Heart left ventricle (tissue), 13 donors: ENCODE measurements around the gene MRPL49.

ENCODE experiments used
- CTCF ChIP-seq, 12 donors: fragments of 200-600 bp; sonication (generic) in 4 of 12; IDR thresholded peaks; one replicate each; pipeline versions ENCODE4 v1.5.0 to v1.8.0; 2018 to 2022; ENCODE audit warnings: antibody characterized with exemption in 12 of 12, mild to moderate bottlenecking in 5 of 12
- POLR2A ChIP-seq, 2 donors: fragments of 450-650 bp; IDR thresholded peaks; one replicate each; pipeline ENCODE4 v1.6.1; 2017; ENCODE audit warnings: antibody characterized with exemption in 2 of 2, mild to moderate bottlenecking in 2 of 2, moderate library complexity in 2 of 2
- donor health status: ischemic (EF 13 %, LVEDD 7.1; RV severe dilation, severe dysfunction).
- donor health status: DM: no; HTN: yes; CAD: no.
- donor health status: DM: no; HTN: no; CAD: no.
- donor health status: ischemic (EF 25% LVEDD 6.9; RV normal size, moderate dysfunction).
- donor health status: ischemic (EF 25% LVEDD 5.7; RV mildly dilated, moderate dysfunction).
- donor health status: ischemic (EF 35%, LVEDD 5.7; RV mildly dilated, moderate dysfunction).
- donor health status: nonischemic (EF 11% LVEDD 7.7; RV severe dilation, severe dysfunction).
- donor health status: DM: yes; HTN: yes; CAD: no.
- donor health status: PGD.
- donor health status: ischemic (EF 29% LVEDD 5.4; RV normal size, mild dysfunction).
- donor health status: nonischemic (EF 23%, LVEDD 6.1; RV moderate dilation, normal function).

- TF ChIP-seq CTCF (IDR thresholded peaks at IDR 0.05) (no peak), POLR2A (IDR thresholded peaks at IDR 0.05) (no peak)
These were observed 13.6 kb downstream of the MRPL49 start for GRCh38 chr11:65135633-65136145.
